NB4 (cell line): ENCODE measurements around the gene HMCN2.

ENCODE experiments used
- CTCF ChIP-seq: IDR thresholded peaks from one replicate; pipeline ENCODE4 v1.5.1; 2012; ENCODE audit warnings: low read depth, low read length
- MAX ChIP-seq: IDR thresholded peaks from 2 replicates; pipeline ENCODE4 v1.6.1; 2011; ENCODE audit warnings: low read depth, low read length
- MYC ChIP-seq: IDR thresholded peaks from 2 replicates; pipeline ENCODE4 v1.6.1; 2011; ENCODE audit warnings: low read depth, low read length
- POLR2A ChIP-seq: IDR thresholded peaks from 2 replicates; pipeline ENCODE4 v1.6.1; 2011; ENCODE audit warnings: mild to moderate bottlenecking; ENCODE audit not compliant: insufficient read length; ENCODE audit errors: extremely low read depth

- no peak for TF ChIP-seq CTCF
- TF ChIP-seq MAX: no peak
- TF ChIP-seq POLR2A: no peak
- no peak for TF ChIP-seq MYC
These were observed 198.5 kb downstream of the HMCN2 start for GRCh38 chr9:130463763-130464745.
